Endodermal cell (in vitro differentiated cells): ENCODE measurements around the gene CCDC91. TPM values are rescaled to one million over a fixed set of nuclear protein-coding genes. Genes with fewer than 3 reads are reported as not detected.

ENCODE experiments used
- DNase-seq: peaks from one replicate; pipeline ENCODE4 v3.0.0-alpha.2; 2017
- H3K27ac ChIP-seq: 2 replicates; pipeline ENCODE4 v1.5.1; 2013; ENCODE audit warnings: mild to moderate bottlenecking, low read depth, low read length, moderate library complexity
- H3K27me3 ChIP-seq: 2 replicates; pipeline ENCODE4 v1.6.1; 2013; ENCODE audit warnings: mild to moderate bottlenecking, low read length, moderate library complexity; ENCODE audit not compliant: insufficient read depth, control insufficient read depth, poor library complexity, severe bottlenecking
- H3K36me3 ChIP-seq: 2 replicates; pipeline ENCODE4 v1.7.0; 2013; ENCODE audit warnings: mild to moderate bottlenecking, low read length, moderate library complexity; ENCODE audit not compliant: control insufficient read depth, insufficient read depth
- H3K4me1 ChIP-seq: one replicate; pipeline ENCODE4 v1.7.0; 2013; ENCODE audit warnings: low read length; ENCODE audit not compliant: control insufficient read depth, insufficient read depth
- H3K4me3 ChIP-seq: 2 replicates; pipeline ENCODE4 v1.5.1; 2013; ENCODE audit warnings: mild to moderate bottlenecking, low read length, moderate library complexity
- H3K9ac ChIP-seq: 2 replicates; pipeline ENCODE4 v1.6.1; 2013; ENCODE audit warnings: mild to moderate bottlenecking, low read length, moderate library complexity; ENCODE audit not compliant: poor library complexity, severe bottlenecking; ENCODE audit errors: extremely low read depth
- H3K9me3 ChIP-seq: 2 replicates; pipeline ENCODE4 v1.6.1; 2013; ENCODE audit warnings: mild to moderate bottlenecking, low read length, moderate library complexity; ENCODE audit not compliant: control insufficient read depth
- H3K27ac Mint-ChIP-seq: 2 replicates; pipeline ENCODE4 v1.8.0; 2020; ENCODE audit warnings: mixed read lengths
- H3K27me3 Mint-ChIP-seq: 2 replicates; pipeline ENCODE4 v1.8.0; 2021; ENCODE audit warnings: mild to moderate bottlenecking, mixed read lengths; ENCODE audit not compliant: insufficient read depth
- H3K36me3 Mint-ChIP-seq: 2 replicates; pipeline ENCODE4 v1.8.0; 2020; ENCODE audit warnings: low read depth, mixed read lengths
- H3K4me1 Mint-ChIP-seq: 2 replicates; pipeline ENCODE4 v1.8.0; 2020; ENCODE audit warnings: mixed read lengths
- H3K4me3 Mint-ChIP-seq: 2 replicates; pipeline ENCODE4 v1.8.0; 2020; ENCODE audit warnings: mild to moderate bottlenecking, moderate library complexity, mixed read lengths
- H3K9me3 Mint-ChIP-seq: 2 replicates; pipeline ENCODE4 v1.8.0; 2020; ENCODE audit warnings: mild to moderate bottlenecking, mixed read lengths
- CTCF ChIP-seq: fragments of 200-600 bp; sonication (generic); conservative IDR thresholded peaks from 2 replicates; pipeline ENCODE4 v1.5.0; 2021; ENCODE audit warnings: antibody characterized with exemption, mild to moderate bottlenecking
- WGBS, 2 experiments: methylation state at CpG; one replicate each; pipeline versions ENCODE4 v1.1.5 to v1.1.7; 2013; ENCODE audit warnings: missing lambda C conversion rate in 2 of 2, mixed read lengths in 1 of 2; ENCODE audit not compliant: insufficient coverage in 1 of 2, insufficient read length in 1 of 2; 5-methylcytosine and 5-hydroxymethylcytosine counted together
- total RNA-seq, 2 donors: library from RNA; stranded (reverse); fragmentation: NEBNext Ultra II Directional in 1 of 2; extraction: Animal tissue kit (Norgen Biotek cat#: 25700) in 1 of 2; gene quantifications; 2 replicates in 1 of 2; 3 replicates in 1 of 2; pipeline ENCODE4 v1.2.1, GENCODE V29; 2021

The CCDC91 gene
- total RNA-seq, 2 donors from 2014 or later = 25.3 to 45.7 TPM

- peaks cover 23% of the 10 kb centered on the region for H3K36me3 Mint-ChIP-seq
These were observed 33.6 kb downstream of the CCDC91 start for GRCh38 chr12:28223858-28224257.

GRCh38 chr12:28226705-28227104, 36.4 kb downstream of the CCDC91 start:
- no peak overlapping the region for H3K4me3 Mint-ChIP-seq
- peaks cover 19% of the 10 kb centered on the region for H3K9me3 Mint-ChIP-seq
- no peaks in the 10 kb centered on the region for H3K27me3 Mint-ChIP-seq
- no peak overlapping the region for H3K27ac ChIP-seq
- H3K4me1 ChIP-seq = no peaks in the 10 kb centered on the region
- H3K9ac ChIP-seq = no peak overlapping the region
- H3K27ac Mint-ChIP-seq = no peak overlapping the region
- peaks cover 23% of the 10 kb centered on the region for H3K36me3 Mint-ChIP-seq
- no peaks in the 10 kb centered on the region for H3K36me3 ChIP-seq
- no peak for DNase-seq
- H3K9me3 ChIP-seq = peaks cover 11% of the 10 kb centered on the region
- H3K27me3 ChIP-seq = no peaks in the 10 kb centered on the region
- H3K4me1 Mint-ChIP-seq = peaks cover 17% of the 10 kb centered on the region
- H3K4me3 ChIP-seq = no peak overlapping the region
- TF ChIP-seq CTCF = no peak

More at GRCh38 chr12:28223858-28224257, 33.6 kb downstream of the CCDC91 start:
- Mint-ChIP-seq H3K27ac (peak overlapping the region; percentile 23), H3K27me3 (no peaks in the 10 kb centered on the region), H3K4me1 (peaks cover 21% of the 10 kb centered on the region), H3K9me3 (peaks cover 38% of the 10 kb centered on the region), H3K4me3 (no peak overlapping the region)
- Histone ChIP-seq H3K36me3 (no peaks in the 10 kb centered on the region), H3K27me3 (no peaks in the 10 kb centered on the region), H3K4me1 (no peaks in the 10 kb centered on the region), H3K9ac (no peak overlapping the region), H3K9me3 (peaks cover 12% of the 10 kb centered on the region), H3K4me3 (no peak overlapping the region), H3K27ac (no peak overlapping the region)
- WGBS, 2 experiments = 98 to 100% methylated on average over 2 of the region's 2 CpGs
- no peak for DNase-seq
- TF ChIP-seq CTCF = no peak

GRCh38 chr12:28227251-28227650, 37.0 kb downstream of the CCDC91 start:
- peaks cover 23% of the 10 kb centered on the region for H3K36me3 Mint-ChIP-seq
- no peak overlapping the region for H3K4me3 Mint-ChIP-seq
- no peaks in the 10 kb centered on the region for H3K27me3 Mint-ChIP-seq
- DNase-seq = no peak
- Histone ChIP-seq H3K9me3 (peaks cover 11% of the 10 kb centered on the region), H3K27ac (no peak overlapping the region), H3K27me3 (no peaks in the 10 kb centered on the region), H3K36me3 (no peaks in the 10 kb centered on the region), H3K4me1 (no peaks in the 10 kb centered on the region), H3K4me3 (no peak overlapping the region), H3K9ac (no peak overlapping the region)
- H3K9me3 Mint-ChIP-seq = peaks cover 19% of the 10 kb centered on the region
- no peak for TF ChIP-seq CTCF
- peaks cover 12% of the 10 kb centered on the region for H3K4me1 Mint-ChIP-seq
- H3K27ac Mint-ChIP-seq = no peak overlapping the region
- WGBS, 2 experiments = 96 to 100% methylated on average over 2 to 3 of the region's 3 CpGs
